Tibial nerve (tissue), 4 donors: ENCODE measurements around the gene RAB11A. TPM values are rescaled to one million over a fixed set of nuclear protein-coding genes. Genes with fewer than 3 reads are reported as not detected.

ENCODE experiments used
- DNase-seq, 2 donors: peaks; one replicate each; pipeline ENCODE4 v3.0.0-alpha.2; 2019; ENCODE audit warnings: low spot score in 2 of 2
- H3K27ac ChIP-seq, 4 donors: fragments of 200-600 bp; sonication (generic) in 3 of 4; one replicate each; pipeline ENCODE4 v1.5.1; 2017 to 2019; ENCODE audit warnings: mild to moderate bottlenecking in 1 of 4
- H3K27me3 ChIP-seq, 2 donors: fragments of 200-600 bp; sonication (generic) in 1 of 2; one replicate each; pipeline versions ENCODE4 v1.5.1 to v1.6.0; 2017 to 2019
- H3K36me3 ChIP-seq, 3 donors: fragments of 200-600 bp; sonication (generic); one replicate each; pipeline ENCODE4 v1.5.1; 2018 to 2019
- H3K4me1 ChIP-seq, 4 donors: fragments of 200-600 bp; sonication (generic) in 3 of 4; one replicate each; pipeline ENCODE4 v1.5.1; 2017 to 2019
- H3K4me3 ChIP-seq, 4 donors: fragments of 200-600 bp; sonication (generic) in 3 of 4; one replicate each; pipeline ENCODE4 v1.5.1; 2017 to 2019; ENCODE audit warnings: mild to moderate bottlenecking in 1 of 4, moderate library complexity in 1 of 4
- H3K9me3 ChIP-seq, 4 donors: fragments of 200-600 bp; sonication (generic) in 3 of 4; one replicate each; pipeline ENCODE4 v1.5.1; 2017 to 2019
- EP300 ChIP-seq, 2 donors: sonication (generic); formaldehyde crosslinking; IDR thresholded peaks; one replicate each; pipeline ENCODE4 v1.6.1; 2017; ENCODE audit warnings: antibody characterized with exemption in 2 of 2, mild to moderate bottlenecking in 1 of 2
- POLR2A ChIP-seq, 2 donors: fragments of 450-650 bp; IDR thresholded peaks; one replicate each; pipeline ENCODE4 v1.6.1; 2017; ENCODE audit warnings: antibody characterized with exemption in 2 of 2, mild to moderate bottlenecking in 2 of 2, moderate library complexity in 2 of 2
- WGBS, 2 donors: methylation state at CpG; one replicate each; pipeline ENCODE4 v1.1.5; 2018; 5-methylcytosine and 5-hydroxymethylcytosine counted together
- total RNA-seq, 4 donors: library from RNA; depleted of rRNA; stranded (reverse); fragments of >200 nt; gene quantifications; one replicate each; pipeline ENCODE4 v1.1.0, GENCODE V29; 2016
- TF ChIP-seq, protein P1 (sequence below), 5 experiments: fragments of 200-600 bp in 3 of 5; fragments of 450-650 bp in 2 of 5; sonication (generic) in 3 of 5; IDR thresholded peaks; one replicate each; pipeline ENCODE4 v1.5.1; 2016 to 2019; ENCODE audit warnings: antibody characterized with exemption in 5 of 5, mild to moderate bottlenecking in 3 of 5, moderate library complexity in 2 of 5

Gene RAB11A
- total RNA-seq = 100 to 1,000 TPM in 1 of 4 donors, 10 to 100 TPM in 3; 69.9 to 140 (median 84.3) TPM

- H3K36me3 ChIP-seq = peaks cover 0 to 3% (median 0%) of the 10 kb centered on the region in 3 donors
- H3K27ac ChIP-seq = peak within 1 kb of the TSS; percentile 95 to 99 (median 98)
- DNase-seq = peak; percentile 86 to 92
- TF ChIP-seq, protein P1, sequence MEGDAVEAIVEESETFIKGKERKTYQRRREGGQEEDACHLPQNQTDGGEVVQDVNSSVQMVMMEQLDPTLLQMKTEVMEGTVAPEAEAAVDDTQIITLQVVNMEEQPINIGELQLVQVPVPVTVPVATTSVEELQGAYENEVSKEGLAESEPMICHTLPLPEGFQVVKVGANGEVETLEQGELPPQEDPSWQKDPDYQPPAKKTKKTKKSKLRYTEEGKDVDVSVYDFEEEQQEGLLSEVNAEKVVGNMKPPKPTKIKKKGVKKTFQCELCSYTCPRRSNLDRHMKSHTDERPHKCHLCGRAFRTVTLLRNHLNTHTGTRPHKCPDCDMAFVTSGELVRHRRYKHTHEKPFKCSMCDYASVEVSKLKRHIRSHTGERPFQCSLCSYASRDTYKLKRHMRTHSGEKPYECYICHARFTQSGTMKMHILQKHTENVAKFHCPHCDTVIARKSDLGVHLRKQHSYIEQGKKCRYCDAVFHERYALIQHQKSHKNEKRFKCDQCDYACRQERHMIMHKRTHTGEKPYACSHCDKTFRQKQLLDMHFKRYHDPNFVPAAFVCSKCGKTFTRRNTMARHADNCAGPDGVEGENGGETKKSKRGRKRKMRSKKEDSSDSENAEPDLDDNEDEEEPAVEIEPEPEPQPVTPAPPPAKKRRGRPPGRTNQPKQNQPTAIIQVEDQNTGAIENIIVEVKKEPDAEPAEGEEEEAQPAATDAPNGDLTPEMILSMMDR (IDR thresholded peaks at IDR 0.05) = peak; percentile 12 to 61 (median 40)
- TF ChIP-seq EP300 (IDR thresholded peaks at IDR 0.05) (peak; percentile 89 to 98), POLR2A (IDR thresholded peaks at IDR 0.05) (peak; percentile 71 to 94)
- H3K27me3 ChIP-seq = no peaks in the 10 kb centered on the region
- 0% methylated on average over 42 to 46 of the region's 62 CpGs for WGBS, 2 donors
- H3K4me3 ChIP-seq = peak within 1 kb of the TSS; percentile 78 to 98 (median 89)
- H3K4me1 ChIP-seq = peaks cover 0 to 41% (median 5%) of the 10 kb centered on the region in 4 donors
- H3K9me3 ChIP-seq = no peaks in the 10 kb centered on the region
Measured at GRCh38 chr15:65869126-65869953, at the start of gene RAB11A. Gene RAB11A (plus strand): TSS chr15:65869491. CDS start chr15:65869586, 95 bp downstream.

GRCh38 chr15:65819563-65819960 is 49.7 kb upstream of the RAB11A start:
- Histone ChIP-seq H3K4me3 (no peak overlapping the region), H3K9me3 (no peaks in the 10 kb centered on the region), H3K27me3 (no peaks in the 10 kb centered on the region), H3K36me3 (no peaks in the 10 kb centered on the region), H3K27ac (peak overlapping the region in 1 of 4 donors; percentile 6), H3K4me1 (peaks cover 0 to 16% (median 3%) of the 10 kb centered on the region in 4 donors)
- DNase-seq = no peak
- 86% methylated on average over 3 of the region's 3 CpGs for WGBS, 2 donors
- no peak for TF ChIP-seq POLR2A (IDR thresholded peaks at IDR 0.05)
- TF ChIP-seq, protein P1 (IDR thresholded peaks at IDR 0.05) = no peak
- no peak for TF ChIP-seq EP300 (IDR thresholded peaks at IDR 0.05)

GRCh38 chr15:65821070-65821469 is 48.2 kb upstream of the RAB11A start:
- Histone ChIP-seq H3K9me3 (no peaks in the 10 kb centered on the region), H3K4me1 (peaks cover 0 to 16% (median 5%) of the 10 kb centered on the region in 4 donors), H3K27ac (no peak overlapping the region), H3K27me3 (no peaks in the 10 kb centered on the region), H3K4me3 (no peak overlapping the region), H3K36me3 (no peaks in the 10 kb centered on the region)
- DNase-seq = no peak
- TF ChIP-seq EP300 (IDR thresholded peaks at IDR 0.05) = no peak
- no peak for TF ChIP-seq POLR2A (IDR thresholded peaks at IDR 0.05)
- TF ChIP-seq, protein P1 (IDR thresholded peaks at IDR 0.05) = no peak

DNA sequence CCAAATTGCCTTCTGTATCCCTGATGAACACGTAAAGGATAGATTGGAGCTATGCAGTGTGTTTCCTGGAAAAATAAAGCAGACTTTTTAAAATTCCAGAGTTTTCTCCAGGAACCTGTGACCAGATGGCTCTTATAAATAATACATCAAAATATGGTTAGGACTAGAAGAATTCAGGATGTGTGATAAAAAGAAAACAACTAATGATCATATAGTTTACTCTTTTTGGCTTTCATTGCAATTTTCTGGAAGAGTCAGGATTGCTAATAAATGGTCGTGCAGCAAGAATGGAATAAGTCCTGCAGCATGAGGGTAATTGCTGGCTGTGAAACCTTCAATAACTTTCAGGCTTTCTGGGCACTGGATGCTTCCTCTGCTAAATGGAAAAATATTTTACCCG is 47.0 kb upstream of the RAB11A start:
- Histone ChIP-seq H3K27me3 (no peaks in the 10 kb centered on the region), H3K4me1 (peaks cover 0 to 16% (median 5%) of the 10 kb centered on the region in 4 donors), H3K27ac (no peak overlapping the region), H3K9me3 (no peaks in the 10 kb centered on the region), H3K36me3 (no peaks in the 10 kb centered on the region), H3K4me3 (no peak overlapping the region)
- WGBS, 2 donors = 59 to 61% methylated on average over 3 of the region's 3 CpGs
- no peak for DNase-seq
- TF ChIP-seq POLR2A (IDR thresholded peaks at IDR 0.05) (no peak), EP300 (IDR thresholded peaks at IDR 0.05) (no peak)
- TF ChIP-seq, protein P1 (IDR thresholded peaks at IDR 0.05) = no peak
